Stimulated activated CD4-positive, alpha-beta T cell treated with anti-CD3 and anti-CD28 coated beads, Interleukin-1b, Interleukin-23, amount 100 ng/mL, for 1 hour (primary cell): ENCODE results near the gene ACTR5.

Source experiments
- DNase-seq, 2 donors: peaks; one replicate each; pipeline ENCODE4 v3.0.0-alpha.2; 2020; ENCODE audit warnings: low read depth in 2 of 2

ACTR5 gene

DNA sequence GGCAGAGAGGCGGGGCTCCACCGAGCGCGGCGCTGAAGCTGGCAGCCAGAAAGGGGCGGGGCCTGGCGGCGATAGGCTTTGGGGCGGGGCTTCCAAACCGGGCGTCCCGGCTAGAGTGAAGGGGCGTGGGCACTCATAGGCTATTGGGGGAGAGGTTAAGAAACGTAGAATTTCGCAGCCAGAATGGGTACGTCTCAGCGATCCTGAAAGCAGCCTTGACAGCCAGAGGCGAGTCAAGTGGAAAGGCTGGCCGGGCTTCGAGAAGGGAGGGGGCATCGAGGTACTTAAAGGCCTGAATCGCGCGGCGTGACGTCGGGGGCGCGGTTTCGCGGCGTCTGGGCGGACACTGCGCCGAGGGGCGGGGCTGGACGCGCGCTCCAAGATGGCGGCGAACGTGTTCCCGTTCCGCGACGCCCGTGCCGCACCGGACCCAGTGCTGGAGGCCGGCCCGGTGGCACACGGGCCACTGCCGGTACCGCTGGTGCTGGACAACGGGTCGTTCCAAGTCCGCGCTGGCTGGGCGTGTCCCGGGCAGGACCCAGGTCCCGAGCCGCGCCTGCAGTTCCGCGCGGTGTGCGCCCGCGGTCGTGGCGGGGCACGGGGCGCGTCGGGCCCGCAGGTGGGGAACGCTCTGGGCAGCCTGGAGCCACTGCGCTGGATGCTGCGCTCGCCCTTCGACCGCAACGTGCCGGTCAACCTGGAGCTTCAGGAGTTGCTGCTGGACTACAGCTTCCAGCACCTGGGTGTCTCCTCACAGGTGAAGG is at the start of gene ACTR5:
TSS of gene ACTR5 (plus strand) at position 364 of the 764 bp plus-strand sequence. CDS start at position 383, 19 bp downstream.
- peak; percentile 97 to 98 for DNase-seq

DNA sequence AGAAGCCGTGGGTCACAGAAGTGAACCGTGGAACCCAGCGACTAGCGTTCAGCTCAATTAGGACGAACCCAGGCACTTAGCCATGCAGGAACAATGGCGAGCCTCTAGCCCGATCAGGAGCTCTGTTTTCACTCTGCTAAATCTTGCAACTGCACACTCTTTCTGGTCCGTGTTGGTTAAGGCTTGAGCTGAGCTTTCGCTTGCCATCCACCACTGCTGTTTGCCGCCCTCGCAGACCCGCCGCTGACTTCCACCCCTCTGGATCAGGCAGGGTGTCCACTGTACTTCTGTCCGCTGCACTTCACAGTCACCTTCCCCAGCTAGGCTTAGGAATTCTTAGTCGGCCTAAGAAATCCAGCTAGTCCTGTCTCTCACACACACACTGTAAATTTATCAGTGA is 49.7 kb upstream of the ACTR5 start:
- DNase-seq = no peak

DNA sequence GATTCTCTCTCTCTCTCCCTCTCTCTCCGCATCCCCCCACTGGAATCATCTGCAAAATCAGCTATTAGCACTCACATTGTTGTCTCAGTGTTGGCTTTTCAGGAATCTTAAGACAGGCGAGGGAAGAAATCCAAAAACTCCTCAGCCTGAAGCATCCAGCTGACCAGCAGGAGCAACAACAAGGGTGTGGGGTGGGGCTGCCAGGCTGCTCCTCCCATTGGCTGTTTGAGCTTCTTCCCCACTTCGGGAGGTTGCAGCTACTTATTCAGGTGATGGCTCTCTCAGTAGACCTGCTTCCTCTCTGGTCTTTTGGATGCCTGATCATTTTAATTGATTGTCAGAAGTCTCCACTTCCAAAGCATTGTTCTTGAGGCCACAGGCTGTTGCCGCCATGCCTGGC is 48.1 kb upstream of the ACTR5 start:
- no peak for DNase-seq

DNA sequence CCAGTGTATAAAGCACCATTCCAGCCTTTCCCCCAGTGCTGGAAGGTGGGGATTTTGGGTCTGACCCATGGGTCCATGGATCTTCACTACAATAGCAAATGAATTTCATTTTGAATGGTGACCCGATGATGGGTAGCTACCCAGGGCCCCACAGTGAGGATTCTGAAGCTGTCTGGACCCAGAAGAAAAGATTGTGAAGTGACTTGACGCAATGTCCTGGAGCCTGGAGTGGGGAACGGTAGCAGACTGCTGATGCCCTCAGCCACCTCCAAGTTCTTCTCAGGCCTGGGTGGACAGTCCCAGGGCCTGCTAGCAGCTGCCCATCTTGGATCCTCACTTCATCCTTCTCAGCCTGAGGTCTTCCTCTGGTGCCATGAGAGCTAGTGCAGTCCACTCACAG is 47.3 kb upstream of the ACTR5 start:
- DNase-seq = no peak

DNA sequence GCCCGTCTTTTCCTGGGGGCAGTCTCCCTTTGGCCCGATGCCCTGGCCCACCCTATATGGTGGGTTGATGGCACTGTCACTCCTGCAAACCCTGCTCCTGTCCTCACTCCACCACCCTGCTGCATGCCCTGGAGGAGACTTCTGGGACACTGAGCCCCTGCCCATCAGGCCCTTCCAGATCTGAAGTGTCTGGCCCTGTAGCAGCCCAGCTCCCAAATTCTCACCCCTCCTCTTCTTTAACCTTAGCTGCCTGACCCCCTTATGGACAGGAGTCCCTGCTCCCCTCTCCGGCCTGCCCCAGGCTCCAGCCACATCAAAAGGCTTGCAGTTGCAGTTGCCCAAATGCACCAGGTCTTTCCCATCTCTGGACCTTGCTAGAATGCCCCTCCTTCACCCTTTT is 44.7 kb upstream of the ACTR5 start:
- no peak for DNase-seq

DNA sequence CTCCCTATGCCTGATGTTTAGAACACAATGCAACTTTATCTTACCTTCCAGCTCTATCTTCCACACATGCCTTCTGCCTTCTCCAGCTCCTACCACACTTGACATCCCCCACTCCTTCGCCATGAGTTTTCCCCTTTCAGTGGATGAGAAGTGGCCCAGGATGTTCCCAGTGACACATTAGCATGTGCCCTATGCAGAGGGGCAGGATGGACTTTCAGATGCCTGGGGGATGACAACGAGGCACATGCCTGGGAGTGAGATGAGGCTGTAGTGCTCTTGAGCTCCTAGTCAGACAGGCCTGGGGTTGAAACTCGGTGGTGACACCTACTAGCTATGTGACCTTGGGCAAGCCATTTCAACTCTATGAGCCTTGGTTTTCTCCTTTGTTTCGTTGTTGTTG is 44.1 kb upstream of the ACTR5 start:
- no peak for DNase-seq

DNA sequence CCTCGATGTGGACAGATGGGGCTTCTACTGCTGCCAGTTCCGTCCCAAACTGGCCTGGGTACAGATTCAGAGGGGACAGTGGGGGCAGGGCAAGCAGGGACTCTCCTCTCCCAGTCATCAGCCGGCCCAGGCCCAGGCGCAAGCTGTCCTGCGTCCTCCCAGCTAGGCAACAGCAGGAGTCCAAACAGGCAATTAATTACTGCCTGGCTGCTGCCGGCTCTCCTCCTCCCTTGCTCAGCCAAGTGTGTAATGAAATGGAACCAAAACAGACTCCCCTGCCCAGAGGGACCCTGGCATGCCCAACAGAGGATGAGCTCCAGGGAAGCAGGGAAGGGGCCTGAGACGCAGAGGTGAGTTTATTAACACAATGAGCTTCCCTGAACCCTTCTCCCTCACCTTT is 41.8 kb upstream of the ACTR5 start:
- no peak for DNase-seq

DNA sequence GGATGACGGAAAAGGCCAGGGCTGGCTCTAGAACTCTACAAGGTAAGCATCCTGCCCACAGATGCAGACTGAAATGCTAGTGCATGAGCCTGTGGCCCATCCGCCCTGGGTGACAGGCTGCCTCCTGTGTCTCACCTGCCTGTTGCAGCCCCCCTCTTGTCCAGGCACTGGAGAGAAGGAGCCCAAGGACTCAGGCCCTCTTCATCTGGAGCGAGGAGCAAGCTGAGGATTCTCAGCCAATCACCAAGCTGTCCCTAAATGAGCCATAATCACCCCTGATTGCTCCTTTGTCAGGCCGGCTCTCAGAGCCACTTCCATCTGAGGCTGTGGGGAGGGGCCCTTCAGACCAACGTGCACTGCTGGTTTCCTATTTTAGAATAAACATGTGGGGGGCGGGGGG is 34.0 kb upstream of the ACTR5 start:
- DNase-seq = no peak

DNA sequence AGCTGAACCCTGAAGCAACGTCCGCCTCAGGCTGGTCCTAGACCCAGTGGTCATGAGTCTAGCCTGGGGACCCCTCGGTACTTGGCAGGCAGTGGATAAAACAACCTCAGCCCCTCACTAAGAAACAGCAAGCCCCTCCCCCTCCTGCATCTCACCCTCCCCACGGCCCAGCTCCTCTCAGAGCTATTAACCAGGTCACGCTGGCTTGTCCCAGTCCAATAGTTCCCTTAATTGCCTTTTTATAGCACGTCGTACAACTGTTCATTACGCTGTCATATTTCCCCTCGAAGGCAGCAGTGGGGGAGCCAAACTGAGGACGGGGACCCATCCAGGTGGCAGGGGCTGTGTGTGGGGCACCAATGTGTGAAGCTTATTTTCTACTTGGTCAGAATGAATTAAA is 32.6 kb upstream of the ACTR5 start:
- DNase-seq = no peak

DNA sequence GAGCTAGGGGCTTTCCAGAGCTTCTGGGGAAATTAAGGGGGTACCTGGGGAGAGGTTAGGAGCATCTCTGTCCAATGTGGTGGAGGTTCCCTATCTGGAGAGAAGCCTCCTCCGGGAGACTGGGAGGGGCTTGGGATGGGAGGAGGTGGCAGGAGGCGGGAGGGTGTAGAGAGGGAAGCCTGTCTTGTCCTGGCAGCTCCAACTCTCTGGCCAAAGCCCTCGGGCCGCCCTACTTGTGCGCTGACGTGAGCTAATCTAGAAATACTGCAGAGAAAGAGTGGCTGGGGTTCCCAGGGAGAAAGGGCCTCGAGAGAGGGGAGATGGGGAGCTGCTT is 25.6 kb upstream of the ACTR5 start:
- no peak for DNase-seq

DNA sequence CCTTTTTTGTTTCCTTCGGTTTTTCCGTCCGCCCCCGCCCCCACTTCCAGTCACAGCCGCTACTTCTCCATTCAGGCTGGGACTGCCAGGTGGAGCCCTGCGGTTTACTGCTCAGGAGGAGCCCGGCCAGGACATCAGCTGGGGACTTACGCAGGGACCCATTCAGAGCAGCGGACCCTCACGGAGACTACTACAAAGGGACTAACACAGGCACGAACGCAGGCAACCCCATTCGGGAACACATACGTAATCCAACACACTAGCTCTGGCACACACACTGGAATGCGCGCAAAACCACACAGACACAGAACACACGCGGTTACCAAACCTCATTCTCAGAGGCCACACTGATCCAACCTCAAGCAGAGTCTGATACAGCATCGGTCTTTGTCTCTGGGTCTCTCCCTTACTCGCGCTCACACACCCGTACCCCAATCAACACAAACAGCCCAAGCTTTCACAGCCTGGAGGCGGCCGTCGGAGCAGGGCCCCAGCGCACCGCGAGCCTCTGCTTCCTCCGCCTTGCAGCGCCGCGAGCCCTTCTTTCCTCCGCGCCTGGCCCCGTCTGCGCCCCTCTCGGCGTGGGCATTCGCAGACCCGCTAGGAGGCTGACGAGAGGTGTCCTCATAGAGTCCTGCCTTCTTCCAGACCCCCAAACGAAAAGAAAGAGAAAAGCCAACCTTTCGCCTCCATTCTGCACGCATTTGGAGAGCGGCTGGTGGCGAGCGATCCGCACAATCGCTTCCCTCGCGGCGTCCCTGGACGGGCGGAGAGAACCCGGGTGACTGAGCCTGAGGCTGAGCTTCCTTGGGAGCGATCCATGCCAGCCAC is 25.0 kb upstream of the ACTR5 start:
- DNase-seq = no peak

DNA sequence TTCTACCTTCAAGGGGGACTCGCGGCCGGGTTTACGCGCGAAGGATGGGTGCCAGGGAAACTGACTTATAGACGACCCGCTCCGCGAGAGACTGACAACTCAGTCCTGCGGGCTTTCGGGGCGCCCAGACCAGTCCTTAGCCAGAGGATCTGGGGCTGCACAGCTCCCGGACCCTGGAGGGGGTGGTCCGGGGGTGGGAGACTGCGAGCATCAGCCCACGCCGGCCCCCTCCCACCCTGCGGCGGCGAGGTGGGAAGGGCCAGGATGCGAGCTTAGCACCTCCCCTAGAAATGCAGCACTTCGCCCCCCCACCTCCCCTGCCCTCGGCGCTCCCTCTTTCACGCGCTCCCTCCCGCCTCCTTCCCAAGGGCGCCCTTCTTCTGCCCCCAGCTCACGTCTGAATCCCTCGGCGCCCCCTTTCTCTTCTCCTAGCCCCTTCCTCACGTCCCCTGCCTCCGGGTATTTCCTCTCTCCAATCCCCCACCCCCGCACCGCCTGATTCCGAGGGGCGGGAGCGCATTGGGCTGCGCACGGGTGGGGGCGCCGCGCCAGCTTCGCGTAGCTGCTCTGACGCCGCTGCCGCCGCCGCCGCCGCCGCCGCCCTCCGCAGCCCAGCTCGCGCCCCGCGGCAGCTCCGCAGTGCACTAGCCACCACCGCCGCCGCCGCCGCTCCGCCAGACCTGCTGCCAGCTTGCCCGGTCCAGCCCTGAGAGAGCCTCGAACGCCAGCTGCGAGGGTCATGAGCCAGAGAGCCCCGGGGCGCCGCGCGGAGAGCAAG is 24.2 kb upstream of the ACTR5 start, which contains the start of gene SLC32A1:
TSS of gene SLC32A1 (plus strand) at position 639 of the 778 bp plus-strand sequence. CDS start 239 bp downstream, outside the sequence.
- DNase-seq = no peak

DNA sequence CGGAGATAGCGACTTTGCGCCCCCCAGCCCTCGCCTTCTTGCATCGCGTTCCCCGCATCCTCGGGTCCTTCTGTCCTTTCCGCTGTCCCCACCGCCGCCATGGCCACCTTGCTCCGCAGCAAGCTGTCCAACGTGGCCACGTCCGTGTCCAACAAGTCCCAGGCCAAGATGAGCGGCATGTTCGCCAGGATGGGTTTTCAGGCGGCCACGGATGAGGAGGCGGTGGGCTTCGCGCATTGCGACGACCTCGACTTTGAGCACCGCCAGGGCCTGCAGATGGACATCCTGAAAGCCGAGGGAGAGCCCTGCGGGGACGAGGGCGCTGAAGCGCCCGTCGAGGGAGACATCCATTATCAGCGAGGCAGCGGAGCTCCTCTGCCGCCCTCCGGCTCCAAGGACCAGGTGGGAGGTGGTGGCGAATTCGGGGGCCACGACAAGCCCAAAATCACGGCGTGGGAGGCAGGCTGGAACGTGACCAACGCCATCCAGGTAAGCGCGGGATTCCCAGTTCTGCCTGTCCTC is 23.6 kb upstream of the ACTR5 start:
- DNase-seq = no peak

DNA sequence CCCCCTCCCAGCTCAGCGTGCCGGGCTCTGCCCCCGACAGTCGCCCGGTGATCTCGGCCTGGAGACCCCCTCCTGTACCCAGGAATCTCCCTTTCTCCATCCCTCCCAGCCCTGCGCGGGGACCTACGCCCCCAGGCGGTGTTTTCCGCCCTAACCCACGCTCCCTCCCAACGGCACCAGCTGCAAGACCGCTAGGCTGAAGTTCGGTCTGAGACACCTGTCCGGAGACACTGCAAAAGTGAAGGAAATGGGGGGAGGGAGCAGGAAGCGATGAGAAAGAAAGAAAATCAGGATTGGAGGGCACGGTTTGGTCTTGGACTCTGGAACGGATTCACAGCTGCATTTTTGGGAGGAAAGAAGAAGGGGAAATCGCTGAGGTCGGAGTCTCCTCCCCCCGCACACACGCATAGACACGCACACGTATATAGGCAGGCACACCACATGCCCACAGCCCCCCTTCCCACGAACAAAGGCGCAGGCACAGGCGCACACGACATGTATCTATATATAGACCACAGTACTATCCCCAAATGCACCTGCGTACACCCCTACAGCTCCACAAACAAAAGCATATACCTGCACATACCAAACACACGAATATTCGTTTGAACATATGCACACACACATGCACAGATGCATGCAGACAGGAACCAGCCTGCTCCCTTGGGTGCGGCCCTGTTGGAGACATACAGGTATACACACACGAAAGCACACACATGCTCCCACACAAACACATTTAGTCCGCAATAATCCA is 22.9 kb upstream of the ACTR5 start:
- no peak for DNase-seq

DNA sequence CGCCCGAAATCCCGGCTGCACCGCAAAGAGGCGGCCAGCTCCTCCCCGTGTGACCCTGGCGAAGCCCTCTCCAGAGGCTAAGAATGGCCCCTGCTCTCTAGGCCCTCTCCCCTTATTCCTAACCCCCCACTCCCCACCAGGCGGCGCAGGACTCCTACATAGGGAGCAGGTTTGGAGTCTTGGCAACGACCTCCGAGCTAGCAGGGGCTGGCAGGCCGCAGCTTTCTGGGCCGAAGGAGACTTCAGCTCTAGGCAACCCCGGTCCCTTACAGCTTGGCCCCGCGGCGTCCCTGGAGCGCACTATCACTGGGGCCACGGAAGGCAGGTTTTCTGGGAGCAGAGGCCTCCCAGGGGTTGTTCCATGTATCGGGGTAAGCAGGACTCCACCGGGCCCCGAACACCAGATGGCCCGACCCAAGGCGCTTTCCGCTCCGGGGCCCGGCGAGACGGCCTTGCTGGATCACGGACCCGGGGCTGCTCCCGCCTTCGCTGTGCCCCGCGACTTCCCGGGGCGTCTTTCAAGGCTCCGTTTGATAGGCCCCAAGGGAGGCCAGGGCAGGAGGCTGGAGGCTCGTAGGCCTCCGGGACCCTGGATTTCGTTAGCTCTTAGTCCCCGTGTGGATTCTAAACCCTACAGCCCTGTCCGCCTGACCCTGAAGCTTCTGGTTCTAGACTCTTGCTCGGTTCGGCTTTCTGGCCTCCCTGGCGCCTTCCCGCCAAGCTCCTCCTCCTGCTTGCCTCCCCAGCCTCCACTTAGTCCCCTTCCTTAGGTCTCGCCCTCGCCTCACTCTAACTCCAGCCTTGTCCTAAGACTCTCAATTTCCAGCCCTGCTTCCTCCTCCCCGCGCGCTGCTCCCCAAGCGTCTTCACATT is 22.1 kb upstream of the ACTR5 start:
- DNase-seq = no peak

DNA sequence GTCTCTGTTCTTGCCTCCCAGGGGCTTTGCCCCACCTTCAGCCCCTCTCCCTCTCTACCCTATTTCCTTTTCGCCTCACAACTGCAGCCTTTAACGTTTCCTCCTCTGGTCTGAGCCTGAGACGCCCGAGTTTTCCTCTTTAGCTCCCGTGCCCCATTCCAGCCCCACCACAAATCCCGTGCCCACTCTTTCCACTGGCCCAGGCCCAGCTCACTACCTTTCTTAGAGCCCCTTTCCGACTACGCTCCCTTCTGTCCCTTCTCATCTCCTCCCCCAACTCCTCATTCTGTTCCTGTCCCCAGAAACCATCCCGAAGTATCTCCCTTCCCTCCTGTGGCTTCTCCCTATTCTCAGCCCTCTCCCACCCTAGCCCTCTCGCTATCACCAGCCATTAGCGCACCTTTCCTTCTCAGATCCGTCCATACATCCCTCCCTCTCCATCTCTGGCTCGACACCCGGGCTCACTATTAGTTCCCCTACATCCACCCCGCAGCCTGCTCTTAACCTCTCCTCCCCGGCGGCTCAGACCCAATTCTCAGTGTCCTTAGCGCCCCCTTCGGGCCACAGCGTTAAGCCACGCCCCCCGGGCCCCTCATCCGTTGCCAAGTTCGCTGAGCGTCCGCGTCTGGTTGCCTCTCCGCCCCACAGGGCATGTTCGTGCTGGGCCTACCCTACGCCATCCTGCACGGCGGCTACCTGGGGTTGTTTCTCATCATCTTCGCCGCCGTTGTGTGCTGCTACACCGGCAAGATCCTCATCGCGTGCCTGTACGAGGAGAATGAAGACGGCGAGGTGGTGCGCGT is 21.3 kb upstream of the ACTR5 start:
- DNase-seq = peak in 1 of 2 donors; percentile 43

DNA sequence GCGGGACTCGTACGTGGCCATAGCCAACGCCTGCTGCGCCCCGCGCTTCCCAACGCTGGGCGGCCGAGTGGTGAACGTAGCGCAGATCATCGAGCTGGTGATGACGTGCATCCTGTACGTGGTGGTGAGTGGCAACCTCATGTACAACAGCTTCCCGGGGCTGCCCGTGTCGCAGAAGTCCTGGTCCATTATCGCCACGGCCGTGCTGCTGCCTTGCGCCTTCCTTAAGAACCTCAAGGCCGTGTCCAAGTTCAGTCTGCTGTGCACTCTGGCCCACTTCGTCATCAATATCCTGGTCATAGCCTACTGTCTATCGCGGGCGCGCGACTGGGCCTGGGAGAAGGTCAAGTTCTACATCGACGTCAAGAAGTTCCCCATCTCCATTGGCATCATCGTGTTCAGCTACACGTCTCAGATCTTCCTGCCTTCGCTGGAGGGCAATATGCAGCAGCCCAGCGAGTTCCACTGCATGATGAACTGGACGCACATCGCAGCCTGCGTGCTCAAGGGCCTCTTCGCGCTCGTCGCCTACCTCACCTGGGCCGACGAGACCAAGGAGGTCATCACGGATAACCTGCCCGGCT is 20.6 kb upstream of the ACTR5 start:
- no peak for DNase-seq

DNA sequence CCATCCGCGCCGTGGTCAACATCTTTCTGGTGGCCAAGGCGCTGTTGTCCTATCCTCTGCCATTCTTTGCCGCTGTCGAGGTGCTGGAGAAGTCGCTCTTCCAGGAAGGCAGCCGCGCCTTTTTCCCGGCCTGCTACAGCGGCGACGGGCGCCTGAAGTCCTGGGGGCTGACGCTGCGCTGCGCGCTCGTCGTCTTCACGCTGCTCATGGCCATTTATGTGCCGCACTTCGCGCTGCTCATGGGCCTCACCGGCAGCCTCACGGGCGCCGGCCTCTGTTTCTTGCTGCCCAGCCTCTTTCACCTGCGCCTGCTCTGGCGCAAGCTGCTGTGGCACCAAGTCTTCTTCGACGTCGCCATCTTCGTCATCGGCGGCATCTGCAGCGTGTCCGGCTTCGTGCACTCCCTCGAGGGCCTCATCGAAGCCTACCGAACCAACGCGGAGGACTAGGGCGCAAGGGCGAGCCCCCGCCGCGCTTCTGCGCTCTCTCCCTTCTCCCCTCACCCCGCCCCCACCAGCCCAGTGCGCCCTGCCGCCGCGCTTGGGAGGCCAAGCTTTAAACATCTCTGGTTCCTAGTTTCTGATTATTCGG is 20.0 kb upstream of the ACTR5 start:
- no peak for DNase-seq
